ENCODE measurements around the gene ADAMTS2. TPM values are rescaled to one million over a fixed set of nuclear protein-coding genes. Genes with fewer than 3 reads are reported as not detected.

Gene ADAMTS2
- total and polyA plus RNA-seq, 2 of the 8 experiments (the other 6 are each of a cell fraction or from before 2014, with no cell fraction given), result 6.6 to 7.3 TPM

DNA sequence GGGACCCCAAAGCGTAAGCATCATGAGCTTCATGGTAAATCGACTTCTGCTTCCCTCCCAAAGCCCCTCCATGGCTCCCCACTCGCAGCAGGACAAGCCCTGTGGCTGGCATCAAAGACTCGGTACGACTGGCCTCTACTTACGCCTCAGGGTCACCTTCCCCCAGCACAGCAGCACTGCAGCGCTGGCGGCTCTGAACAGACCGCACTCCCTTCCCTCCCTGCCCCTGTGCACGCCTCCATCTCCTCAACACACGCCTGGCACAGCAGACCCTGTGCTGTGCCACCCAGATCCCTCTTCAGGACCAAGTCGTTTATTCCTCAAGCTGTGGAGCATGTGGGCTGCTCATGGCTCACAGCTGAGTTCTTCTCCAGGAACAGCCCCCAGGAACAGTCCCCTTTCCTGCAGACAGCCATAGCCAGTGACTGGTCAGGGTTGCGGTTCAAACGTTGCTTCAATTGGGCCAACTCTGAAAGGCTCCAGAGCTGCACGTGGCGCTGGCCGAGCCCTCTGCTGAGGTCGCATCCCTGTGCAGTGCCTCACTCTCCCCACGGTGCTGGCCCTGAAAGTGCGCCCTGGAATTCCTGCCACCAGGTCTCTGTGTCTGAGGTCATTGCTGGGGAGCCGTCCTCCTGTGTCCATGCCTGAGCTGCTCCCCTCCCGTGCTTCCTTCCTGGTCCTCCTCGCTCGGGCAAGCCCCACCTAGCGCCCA is 197.1 kb downstream of the ADAMTS2 start:
- H2AK5ac ChIP-seq (ENCODE audit: low read depth, low read length), result no peak overlapping the region
- H3K56ac ChIP-seq (replicated peaks; ENCODE audit: insufficient read length, low read depth, low read length), result no peak overlapping the region
- no peak overlapping the region for H2AFZ ChIP-seq (ENCODE audit: low read length)
- no peak overlapping the region for H3K14ac ChIP-seq (ENCODE audit: insufficient read length)
- whole genome bisulfite sequencing, 2 experiments (ENCODE audit: extremely low coverage in 1 of 2, insufficient coverage in 1 of 2, insufficient read length in 1 of 2, insufficient replicate concordance in 2 of 2, low coverage in 1 of 2, low lambda C conversion rate in 2 of 2, missing lambda C conversion rate in 1 of 2), result 91% methylated on average over 24 of the region's 25 CpGs; no CpG with 5 or more reads in 1 of the 2 experiments
- H3K9ac ChIP-seq (replicated peaks in 1 of 4; ENCODE audit: extremely low read depth in 1 of 4, low read depth in 3 of 4, low read length in 3 of 4), result no peak overlapping the region
- H3K18ac ChIP-seq (ENCODE audit: extremely low read depth, low read length), result no peak overlapping the region
- H4K5ac ChIP-seq (ENCODE audit: insufficient read length, low read depth, low read length), result no peak overlapping the region
- no peaks in the 10 kb centered on the region for H3K79me2 ChIP-seq (ENCODE audit: control insufficient read depth in 1 of 2, insufficient read depth in 2 of 2, low read length in 2 of 2)
- no peak overlapping the region for H2BK15ac ChIP-seq (ENCODE audit: low read length)
- ChIA-PET CTCF (ENCODE audit: partially characterized antibody) (interaction anchor here (0.6 to 4.5 kb wide), 3 partner anchors 19 to 345 kb away, joined by 3 to 11 read pairs (median 3); no protein-coding TSS in a partner anchor), POLR2A (ENCODE audit: partially characterized antibody) (no interaction called here)
- H4K20me1 ChIP-seq (replicated peaks in 1 of 2; ENCODE audit: control insufficient read depth in 1 of 2, insufficient read depth in 2 of 2, low read length in 2 of 2), result no peaks in the 10 kb centered on the region
- no peak overlapping the region for H2BK20ac ChIP-seq (ENCODE audit: low read length)
- DNase-seq (ENCODE audit: low read depth in 1 of 2, low spot score in 2 of 2) (no peak), FAIRE-seq (no peak)
- H3K27me3 ChIP-seq (replicated peaks in 1 of 4; ENCODE audit: control insufficient read depth in 3 of 4, extremely low read depth in 1 of 4, insufficient read depth in 3 of 4, low read length in 3 of 4), result no peaks in the 10 kb centered on the region
- H3K23ac ChIP-seq (ENCODE audit: insufficient read length), result no peak overlapping the region
- no peaks in the 10 kb centered on the region for H3K79me1 ChIP-seq (ENCODE audit: low read depth, low read length)
- H4K8ac ChIP-seq (ENCODE audit: extremely low read depth, insufficient read depth, low read length), result peak overlapping the region; percentile 51; the same call in 1 of the 2 replicates
- no peak overlapping the region for H3K27ac ChIP-seq (ENCODE audit: low read depth, low read length)
- no peak overlapping the region for H3K4ac ChIP-seq (replicated peaks; ENCODE audit: insufficient read length, low read depth, low read length)
- no peak overlapping the region for H3K4me3 ChIP-seq (ENCODE audit: extremely low read depth in 1 of 4, insufficient read depth in 2 of 4, low read depth in 3 of 4, low read length in 4 of 4)
- H2BK5ac ChIP-seq (ENCODE audit: low read depth, low read length), result no peak overlapping the region
- no peak overlapping the region for H3K4me2 ChIP-seq (ENCODE audit: insufficient read depth in 1 of 2, low read depth in 2 of 2, low read length in 2 of 2)
- H2BK120ac ChIP-seq (replicated peaks; ENCODE audit: low read depth, low read length), result no peak overlapping the region
- no peaks in the 10 kb centered on the region for H3K4me1 ChIP-seq (replicated peaks in 1 of 4; ENCODE audit: control insufficient read depth in 3 of 4, insufficient read depth in 4 of 4, low read length in 3 of 4)
- no peaks in the 10 kb centered on the region for H3K9me3 ChIP-seq (ENCODE audit: insufficient read depth in 2 of 2, low read depth in 1 of 2, low read length in 1 of 2)
- no peaks in the 10 kb centered on the region for H3K23me2 ChIP-seq (ENCODE audit: low read depth, low read length)
- no peak overlapping the region for H4K91ac ChIP-seq (replicated peaks; ENCODE audit: insufficient read length, low read length)
- TF ChIP-seq SP1 (IDR thresholded peaks at IDR 0.05; ENCODE audit: low read depth, low read length) (no peak), BACH1 (IDR thresholded peaks at IDR 0.05; ENCODE audit: low read length) (no peak), CHD1 (IDR thresholded peaks at IDR 0.05; ENCODE audit: low read depth, low read length) (no peak), CTBP2 (IDR thresholded peaks at IDR 0.05; ENCODE audit: borderline replicate concordance, insufficient read depth, insufficient read length, low read length) (no peak), POLR2A (IDR thresholded peaks at IDR 0.05; ENCODE audit: control extremely low read depth in 1 of 2, low read depth in 2 of 2, low read length in 2 of 2) (no peak), SIRT6 (IDR thresholded peaks at IDR 0.05; ENCODE audit: low read length) (no peak), NANOG (IDR thresholded peaks at IDR 0.05; ENCODE audit: insufficient read depth, low read depth, low read length, poor library complexity, severe bottlenecking) (no peak), CBX5 (IDR thresholded peaks at IDR 0.05; ENCODE audit: low read depth, low read length) (no peak), HDAC6 (IDR thresholded peaks at IDR 0.05; ENCODE audit: low read depth, low read length) (no peak)
- TF ChIP-seq, protein P1, sequence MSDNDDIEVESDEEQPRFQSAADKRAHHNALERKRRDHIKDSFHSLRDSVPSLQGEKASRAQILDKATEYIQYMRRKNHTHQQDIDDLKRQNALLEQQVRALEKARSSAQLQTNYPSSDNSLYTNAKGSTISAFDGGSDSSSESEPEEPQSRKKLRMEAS (IDR thresholded peaks at IDR 0.05), result no peak
- no peaks in the 10 kb centered on the region for H3K36me3 ChIP-seq (ENCODE audit: control insufficient read depth in 2 of 4, insufficient read depth in 4 of 4, low read length in 3 of 4)
- no peak overlapping the region; the same call in 1 of the 2 replicates for H2BK12ac ChIP-seq (ENCODE audit: low read depth, low read length)
